NCI-H146 treated with DMSO at 0.1 percent for 48 hours (cell line): ENCODE measurements around the gene TMEM254.
"Not testable (repeated sequence)": the region's sequence is repeated elsewhere in the genome, so short reads cannot be mapped to it uniquely, and the experiment has no call there.

Experiments
- DNase-seq: peaks from one replicate; lab custom pipeline; 2025; ENCODE audit not compliant: unreplicated experiment; lab: John Stamatoyannopoulos, UW

Gene TMEM254

GRCh38 chr10:80078448-80079311 lies at the start of gene TMEM254:
Gene TMEM254, plus strand, starts transcription at chr10:80078665. Its CDS starts 35 bp downstream, at chr10:80078700.
- peak; percentile 85 for DNase-seq

- DNase-seq, result peak; percentile 34
These were observed 49.3 kb upstream of the TMEM254 start for GRCh38 chr10:80029205-80029604.

DNA sequence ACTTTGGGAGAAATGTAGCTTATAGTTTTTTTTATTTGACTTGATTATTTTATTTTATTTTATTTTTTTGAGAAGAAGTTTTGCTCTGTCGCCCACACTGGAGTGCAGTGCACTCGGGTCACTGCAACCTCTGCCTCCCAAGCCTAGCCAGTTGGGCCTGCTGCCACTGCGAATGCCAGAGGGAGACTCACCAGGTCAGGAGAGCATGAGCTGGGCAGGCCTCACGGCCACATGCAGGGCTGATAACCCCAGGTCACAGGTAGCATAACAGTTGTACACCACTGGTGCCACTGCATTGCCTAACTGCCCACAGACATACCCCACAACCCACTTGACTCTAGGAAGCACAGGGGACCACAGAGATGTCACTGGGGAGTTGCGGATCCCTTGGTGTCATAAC lies 48.6 kb upstream of the TMEM254 start:
- DNase-seq, result not testable (repeated sequence)

DNA sequence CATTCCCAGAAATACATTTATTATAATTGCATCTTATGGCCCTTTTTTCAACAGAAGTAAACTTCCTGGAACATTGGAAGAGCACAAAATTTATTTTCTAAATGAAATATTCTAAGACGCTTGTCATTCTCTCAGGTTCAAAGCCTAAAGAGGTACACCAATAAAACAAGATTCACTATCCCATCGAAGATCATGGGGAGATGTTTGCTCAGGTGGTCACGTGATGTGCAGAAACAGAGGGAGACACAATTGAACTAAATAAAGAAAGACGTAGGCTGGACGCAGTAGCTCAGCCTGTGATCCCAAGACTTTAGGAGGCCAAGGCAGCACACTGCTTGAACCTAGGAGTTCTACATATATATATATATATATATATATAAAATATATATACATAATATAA lies 46.0 kb upstream of the TMEM254 start:
- DNase-seq, result no peak

DNA sequence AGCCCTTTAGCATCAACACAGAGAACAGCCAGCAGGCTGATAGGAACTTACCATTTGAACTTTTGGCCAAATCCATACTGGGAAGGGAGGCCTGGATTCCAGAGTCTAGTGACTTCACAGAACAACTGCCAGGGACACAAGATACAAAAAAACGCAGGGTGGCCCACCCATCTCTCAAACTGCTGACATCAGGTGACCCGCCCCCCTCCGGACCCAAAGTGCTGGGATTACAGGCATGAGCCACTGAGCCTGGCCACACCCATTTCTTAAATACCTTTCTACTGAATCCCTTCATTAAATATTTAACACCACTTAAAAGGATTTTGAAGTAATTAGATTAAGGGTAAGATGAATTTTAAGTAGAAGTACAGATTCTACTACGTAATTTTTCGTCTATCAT lies 43.7 kb upstream of the TMEM254 start:
- DNase-seq, result not testable (repeated sequence)

DNA sequence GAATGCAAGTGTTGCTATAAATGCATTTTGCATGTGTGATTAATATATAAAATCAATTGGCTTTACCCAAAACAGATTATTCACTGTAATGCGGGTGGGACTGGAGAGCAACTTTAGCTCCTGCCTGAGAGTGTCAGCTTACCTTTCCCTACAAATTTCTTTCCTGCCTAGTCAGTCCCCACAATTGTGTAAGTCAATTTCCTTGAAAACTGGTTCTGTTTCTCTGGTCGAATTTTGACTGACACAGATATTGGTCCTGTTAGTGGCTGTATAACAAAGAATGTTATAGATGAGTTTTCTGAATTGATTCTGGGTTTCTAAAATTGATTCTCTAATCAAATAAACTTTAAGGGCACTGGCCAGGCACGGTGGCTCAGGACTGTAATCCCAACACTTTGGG lies 43.0 kb upstream of the TMEM254 start:
- not testable (repeated sequence) for DNase-seq

- DNase-seq, result not testable (repeated sequence)
These were observed 41.5 kb upstream of the TMEM254 start for GRCh38 chr10:80036921-80037500.

DNA sequence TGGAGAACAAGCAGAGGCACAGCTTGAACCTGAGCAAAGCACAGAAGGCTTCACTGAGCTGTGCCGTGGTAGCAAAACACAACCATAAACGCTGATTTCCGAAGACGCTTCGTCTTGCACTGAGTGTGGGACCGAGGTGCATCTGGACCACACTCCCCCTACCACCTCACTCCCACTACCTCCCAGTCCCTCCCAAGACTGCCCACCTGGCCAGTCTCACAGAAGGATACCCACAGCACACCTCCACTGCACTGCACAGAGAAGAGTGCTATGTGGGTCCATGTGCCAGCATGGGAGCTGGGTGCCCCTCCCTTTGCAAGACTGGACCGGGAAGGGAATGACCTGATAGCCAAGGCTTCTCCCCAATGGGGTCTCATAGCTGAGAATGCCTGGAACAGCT lies 40.2 kb upstream of the TMEM254 start:
- DNase-seq, result not testable (repeated sequence)

GRCh38 chr10:80041162-80041561 lies 37.3 kb upstream of the TMEM254 start:
- peak; percentile 27 for DNase-seq

DNA sequence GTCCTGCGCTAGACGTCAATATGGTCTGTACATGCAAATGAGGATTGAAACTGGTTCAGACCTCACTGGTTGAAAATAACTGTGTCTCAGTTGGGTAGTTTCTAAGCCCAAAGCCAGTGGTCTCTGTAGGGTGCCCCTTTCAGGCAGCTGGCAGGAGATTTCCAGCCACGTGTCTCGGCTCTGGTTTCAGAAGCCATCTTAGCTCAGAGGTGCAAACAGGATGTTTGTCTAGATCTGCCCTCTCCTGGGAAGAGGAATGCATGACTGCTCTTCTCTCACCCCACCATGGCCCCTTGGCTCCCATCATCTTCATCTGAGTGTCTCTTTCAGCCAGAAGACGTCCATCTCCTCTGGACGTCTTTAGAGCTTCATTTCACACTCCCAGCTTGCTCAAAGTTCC lies 33.5 kb upstream of the TMEM254 start:
- DNase-seq, result not testable (repeated sequence)

GRCh38 chr10:80046629-80047441 lies 31.6 kb upstream of the TMEM254 start:
- peak; percentile 27 for DNase-seq

DNA sequence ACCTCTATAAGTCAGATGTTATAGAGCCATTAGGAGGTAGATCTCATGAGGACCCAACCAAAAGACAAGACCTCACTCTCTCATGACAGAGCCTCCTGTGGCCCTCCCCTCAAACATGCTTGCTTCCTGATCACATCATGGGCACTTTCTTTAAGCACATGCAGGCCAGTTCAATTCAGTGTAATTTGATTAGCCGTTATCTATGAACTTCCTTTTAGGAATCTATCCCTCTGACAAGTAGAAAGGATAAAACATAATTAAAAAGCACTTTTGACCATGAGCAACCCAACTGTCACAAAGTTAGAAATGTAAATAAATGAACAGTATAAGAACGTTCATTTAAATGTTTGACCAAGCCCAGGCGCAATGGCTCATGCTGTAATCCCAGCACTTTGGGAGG lies 27.7 kb upstream of the TMEM254 start:
- no peak for DNase-seq

- no peak for DNase-seq
These were observed 26.5 kb upstream of the TMEM254 start for GRCh38 chr10:80051993-80052392.

DNA sequence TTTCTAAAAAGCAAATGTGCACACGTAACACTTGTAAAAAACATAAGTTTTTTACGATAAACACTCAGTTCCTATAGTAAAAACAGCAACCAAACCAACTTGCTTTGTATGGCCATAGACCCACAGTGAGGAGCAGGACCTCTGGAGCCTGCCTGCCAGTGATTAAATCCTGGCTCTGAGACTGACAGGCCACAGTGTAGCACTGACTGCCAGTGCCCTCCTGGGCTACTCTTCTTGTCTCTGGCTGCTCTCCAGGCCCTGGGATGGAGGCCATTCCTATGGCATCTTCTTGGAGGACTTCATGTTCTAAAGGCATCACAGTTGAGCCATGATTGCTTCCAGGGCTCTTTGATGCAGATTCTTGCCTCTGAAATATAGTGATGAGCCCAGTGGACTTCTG lies 22.7 kb upstream of the TMEM254 start:
- no peak for DNase-seq

- no peak for DNase-seq
These were observed 21.3 kb upstream of the TMEM254 start for GRCh38 chr10:80057171-80057570.

- DNase-seq, result no peak
These were observed 14.2 kb upstream of the TMEM254 start for GRCh38 chr10:80064120-80064886.

GRCh38 chr10:80066809-80067208 lies 11.7 kb upstream of the TMEM254 start:
- no peak for DNase-seq

GRCh38 chr10:80067821-80068220 lies 10.6 kb upstream of the TMEM254 start:
- not testable (repeated sequence) for DNase-seq

DNA sequence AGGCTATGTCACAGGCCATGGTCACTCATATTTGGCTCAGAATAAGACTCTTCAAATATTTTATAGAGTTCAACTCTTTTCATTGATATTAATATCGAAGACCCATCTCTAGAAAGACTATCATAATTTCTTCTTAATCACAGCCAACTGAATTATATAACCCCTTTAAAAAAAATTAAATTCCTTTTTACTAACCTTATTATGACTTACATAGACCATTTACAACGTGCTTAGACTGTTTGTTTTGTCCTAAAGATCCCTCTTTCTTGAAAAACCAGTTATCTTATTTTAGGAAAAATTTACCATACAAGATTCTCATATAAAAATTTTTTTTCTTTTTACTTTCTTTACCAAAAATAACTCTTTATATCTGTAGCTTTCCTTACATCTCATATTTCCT lies 10.2 kb upstream of the TMEM254 start:
- no peak for DNase-seq

DNA sequence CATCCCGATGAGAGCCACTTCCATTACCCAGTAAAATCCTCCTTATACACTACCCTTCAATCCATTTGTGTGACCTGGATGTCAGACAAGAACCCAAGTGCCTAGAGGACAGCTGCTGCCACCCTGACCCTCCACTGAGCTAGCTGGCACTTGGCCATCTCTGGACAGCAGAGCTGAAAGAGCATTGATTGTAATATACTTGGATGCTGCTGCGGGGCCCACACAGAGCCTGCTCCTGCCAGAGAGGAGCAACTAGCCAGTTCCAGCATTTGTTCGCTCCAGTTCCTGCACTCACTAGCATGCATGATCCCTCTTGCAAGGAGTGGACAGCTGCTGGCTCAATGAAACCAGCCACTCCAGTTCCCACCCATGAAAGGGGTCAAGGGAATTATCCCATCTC lies 8.4 kb upstream of the TMEM254 start:
- no peak for DNase-seq

DNA sequence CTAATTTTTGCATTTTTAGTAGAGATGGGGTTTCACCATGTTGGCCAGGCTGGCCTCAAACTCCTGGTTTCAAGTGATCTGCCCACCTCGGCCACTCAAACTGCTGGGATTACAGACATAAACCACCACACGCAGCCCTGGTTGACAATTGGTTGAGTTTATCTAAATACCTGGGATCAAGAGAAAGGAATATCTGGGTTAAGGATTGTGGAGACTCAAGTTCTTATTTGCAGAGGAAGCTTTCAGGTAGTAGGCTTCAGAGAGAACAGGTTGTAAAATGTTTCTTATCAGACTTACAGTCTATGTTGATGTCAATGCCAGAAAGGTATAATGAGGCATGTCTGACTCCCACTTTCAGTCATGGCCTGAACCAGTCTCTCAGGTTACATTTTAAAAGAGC lies 5.9 kb upstream of the TMEM254 start:
- no peak for DNase-seq
